HG03457 (cell line): ENCODE data around the gene CHRM1.

Experiments used
- ATAC-seq: cut with Tn5 transposase; IDR thresholded peaks from one replicate; pipeline ENCODE4 v1.9.1; 2021; ENCODE audit warnings: moderate number of reproducible peaks; ENCODE audit not compliant: unreplicated experiment

CHRM1 gene

GRCh38 chr11:62905927-62906531, 15.1 kb downstream of the CHRM1 start:
- ATAC-seq: no peak

DNA sequence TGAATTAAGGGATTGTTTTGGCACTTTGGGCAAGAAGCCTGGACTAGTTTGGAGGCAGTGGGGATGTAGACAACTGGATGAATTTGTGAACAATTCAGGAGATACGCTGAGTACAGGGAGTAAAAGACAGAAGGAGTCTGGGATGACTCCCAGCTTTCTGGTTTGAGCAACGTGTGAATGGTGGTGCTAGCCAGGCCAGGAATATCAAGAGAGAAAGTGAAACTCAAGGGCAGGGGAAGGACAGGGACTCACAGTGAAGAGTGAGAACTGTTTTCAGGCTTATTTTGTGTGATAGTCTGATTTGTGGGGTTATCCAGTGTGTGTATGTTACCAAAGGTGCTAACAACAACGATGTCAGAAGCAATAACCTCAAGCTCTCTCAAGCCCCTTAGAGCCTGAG, 15.9 kb downstream of the CHRM1 start:
- ATAC-seq: no peak

- no peak for ATAC-seq
These were observed 18.2 kb downstream of the CHRM1 start for GRCh38 chr11:62902932-62903331.

GRCh38 chr11:62898027-62898426, 23.1 kb downstream of the CHRM1 start:
- no peak for ATAC-seq

DNA sequence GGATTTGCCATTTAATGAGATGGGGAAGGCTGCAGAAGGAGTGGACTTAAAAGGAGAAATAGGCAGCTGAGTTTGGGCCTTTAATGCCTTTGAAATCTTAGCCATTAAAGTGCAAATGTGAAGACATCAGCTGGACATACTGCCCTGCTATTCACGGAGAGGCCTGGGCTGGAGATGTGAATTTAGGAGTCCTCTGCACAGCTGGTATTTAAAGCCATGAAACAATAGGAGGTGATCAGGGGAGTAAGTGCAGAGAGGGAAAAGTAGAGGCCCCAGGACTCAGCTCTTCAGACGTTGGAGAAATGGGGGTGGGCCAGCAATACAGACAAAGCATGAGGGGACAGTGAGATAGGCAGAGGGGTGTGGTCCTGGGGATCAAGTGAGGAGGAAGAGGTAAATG, 23.9 kb downstream of the CHRM1 start:
- no peak for ATAC-seq

- ATAC-seq: no peak
These were observed 25.1 kb downstream of the CHRM1 start for GRCh38 chr11:62896049-62896448.

GRCh38 chr11:62895501-62895900, 25.7 kb downstream of the CHRM1 start:
- no peak for ATAC-seq

DNA sequence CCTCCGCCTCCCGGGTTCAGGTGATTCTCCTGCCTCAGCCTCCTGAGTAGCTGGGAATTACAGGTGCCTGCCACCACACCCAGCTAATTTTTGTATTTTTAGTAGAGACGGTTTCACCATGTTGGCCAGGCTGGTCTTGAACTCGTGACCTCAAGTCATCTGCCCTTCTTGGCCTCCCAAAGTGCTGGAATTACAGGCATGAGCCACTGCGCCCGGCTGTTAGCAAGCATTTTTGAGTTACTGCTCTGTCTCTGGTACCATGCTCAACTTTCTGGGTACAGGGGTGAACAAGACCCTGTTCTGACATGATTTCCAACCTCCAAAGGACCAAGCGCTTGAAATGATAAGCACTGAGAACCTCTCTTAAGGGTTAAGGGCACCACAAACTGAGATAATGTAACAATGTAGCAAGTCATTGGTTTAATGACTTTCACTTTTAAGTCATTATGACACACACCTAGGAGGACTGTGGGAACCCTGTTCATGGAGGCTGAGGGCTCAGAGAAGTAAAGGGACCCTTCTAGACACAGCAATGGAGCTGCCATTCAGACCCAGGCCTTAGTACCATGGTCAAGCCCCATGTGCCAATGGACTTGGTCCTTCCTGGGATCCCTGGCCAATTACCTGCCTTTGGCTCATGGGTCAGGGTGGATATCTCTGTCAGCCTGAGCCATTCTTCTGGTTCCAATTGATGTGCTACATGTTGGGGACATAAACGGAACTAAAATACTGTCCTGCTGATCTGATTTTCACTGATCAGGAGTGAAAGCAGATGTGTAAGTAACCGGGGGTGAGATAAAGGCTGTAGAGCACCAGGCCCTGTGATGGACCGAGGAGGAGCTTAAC, 28.9 kb downstream of the CHRM1 start:
- ATAC-seq: no peak

- no peak for ATAC-seq
These were observed 31.4 kb downstream of the CHRM1 start for GRCh38 chr11:62889484-62890437.

- no peak for ATAC-seq
These were observed 32.1 kb downstream of the CHRM1 start for GRCh38 chr11:62889126-62889483.

- ATAC-seq: no peak
These were observed 32.8 kb downstream of the CHRM1 start for GRCh38 chr11:62888406-62888805.

DNA sequence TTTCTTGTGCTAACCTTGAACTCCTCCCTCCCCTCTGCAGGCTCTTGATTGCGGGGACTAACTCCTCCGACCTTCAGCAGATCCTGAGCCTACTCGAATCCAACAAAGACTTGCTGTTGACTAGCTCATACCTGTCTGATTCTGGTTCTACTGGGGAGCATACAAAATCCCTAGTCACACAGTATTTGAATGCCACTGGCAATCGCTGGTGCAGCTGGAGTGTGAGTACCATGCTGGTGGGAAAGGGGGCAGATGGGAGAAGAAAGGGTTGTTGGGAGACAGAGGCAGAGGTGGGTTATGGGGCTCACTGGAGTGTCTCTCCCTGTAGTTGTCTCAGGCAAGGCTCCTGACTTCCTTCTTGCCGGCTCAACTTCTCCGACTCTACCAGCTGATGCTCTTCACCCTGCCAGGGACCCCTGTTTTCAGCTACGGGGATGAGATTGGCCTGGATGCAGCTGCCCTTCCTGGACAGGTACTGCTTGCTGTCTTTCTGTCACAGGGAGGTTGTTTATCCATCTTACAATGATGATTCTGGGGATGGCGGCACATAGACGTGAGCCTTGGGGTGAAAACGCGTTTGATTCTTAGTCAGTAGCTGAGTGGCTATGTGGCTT, 35.9 kb downstream of the CHRM1 start:
- no peak for ATAC-seq

DNA sequence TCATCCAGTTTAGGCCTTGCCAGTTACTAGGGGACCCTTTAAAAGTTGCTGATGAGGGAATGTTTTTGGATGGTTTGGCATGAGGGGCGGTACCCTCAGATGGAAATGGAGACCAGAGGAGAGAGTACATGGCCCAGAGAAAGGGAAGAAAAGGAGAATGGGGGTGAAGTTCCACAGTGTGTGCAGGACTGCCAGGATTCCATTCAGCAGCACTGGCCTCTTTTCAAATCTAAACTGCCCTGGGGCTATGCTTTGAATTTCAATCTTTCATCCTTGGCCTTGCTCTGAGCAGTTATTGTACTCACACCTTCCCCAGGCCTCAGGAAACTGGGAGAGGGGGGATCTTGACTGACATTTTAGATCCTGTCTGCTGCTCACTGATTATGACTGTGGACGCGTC, 37.5 kb downstream of the CHRM1 start:
- no peak for ATAC-seq

DNA sequence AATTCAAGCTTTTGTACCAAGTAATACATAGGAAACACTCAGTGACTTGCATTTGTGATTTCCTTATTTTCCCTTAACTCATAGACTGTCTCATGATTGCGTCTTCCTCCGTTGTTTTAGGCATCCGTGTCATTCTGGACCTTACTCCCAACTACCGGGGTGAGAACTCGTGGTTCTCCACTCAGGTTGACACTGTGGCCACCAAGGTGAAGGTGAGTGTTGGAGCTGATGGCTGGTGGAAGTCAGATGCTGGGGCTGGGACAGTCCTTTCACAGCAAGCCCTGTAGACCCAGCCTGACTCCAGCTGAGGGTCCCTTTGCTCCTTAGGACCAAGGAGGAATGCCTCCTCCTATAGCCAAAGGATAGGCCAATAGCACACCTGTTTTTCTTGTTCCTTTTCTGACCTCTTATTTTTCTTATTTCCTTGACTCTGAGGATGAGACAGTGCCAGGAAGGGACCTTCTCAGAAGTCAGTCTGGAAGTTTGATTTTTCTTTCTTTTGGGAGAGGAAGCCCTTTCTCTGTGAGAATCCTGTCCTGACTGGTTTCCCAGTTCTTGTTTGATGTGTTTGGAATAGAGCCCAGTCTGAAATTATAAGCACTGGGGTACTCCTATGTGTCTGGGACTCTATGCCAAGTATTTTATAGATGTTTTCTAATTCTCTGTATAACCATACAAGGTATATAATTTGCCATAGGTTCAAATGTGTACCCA, 38.2 kb downstream of the CHRM1 start:
- no peak for ATAC-seq

GRCh38 chr11:62882431-62882749, 38.8 kb downstream of the CHRM1 start:
- no peak for ATAC-seq

DNA sequence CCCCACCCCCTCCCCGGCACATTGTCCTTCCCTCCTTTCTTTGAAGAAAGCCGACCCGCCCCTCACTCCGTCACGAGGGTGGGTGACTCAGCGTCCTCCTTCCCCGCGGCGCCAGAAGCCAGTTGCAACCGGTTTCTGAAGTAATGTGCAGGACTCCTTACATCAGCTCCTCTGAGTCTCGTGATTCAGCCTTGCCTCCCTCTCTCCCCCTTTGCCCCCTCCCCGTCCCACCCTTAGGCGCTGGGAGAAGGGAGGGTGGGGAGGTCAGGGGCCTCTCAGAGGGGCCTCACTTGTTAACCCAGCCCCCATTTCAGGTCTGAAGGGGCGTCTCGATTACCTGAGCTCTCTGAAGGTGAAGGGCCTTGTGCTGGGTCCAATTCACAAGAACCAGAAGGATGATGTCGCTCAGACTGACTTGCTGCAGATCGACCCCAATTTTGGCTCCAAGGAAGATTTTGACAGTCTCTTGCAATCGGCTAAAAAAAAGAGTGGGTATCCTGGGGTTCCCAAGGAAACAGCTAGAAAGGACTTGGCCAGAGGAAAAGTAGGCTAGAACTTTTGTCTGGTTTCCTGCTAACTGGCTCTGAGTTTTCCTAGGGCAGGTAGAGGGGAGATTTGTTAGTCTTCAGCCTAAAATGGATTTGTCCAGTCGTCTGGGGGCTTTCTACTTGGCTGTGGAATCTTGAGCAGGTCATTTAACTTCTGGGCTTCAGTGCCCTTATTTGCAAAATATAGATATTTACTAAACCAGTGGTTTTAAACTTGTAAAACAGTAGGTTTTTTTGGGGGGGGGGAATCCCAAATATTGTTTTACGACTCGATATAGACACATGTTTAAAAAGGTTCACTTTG, 39.4 kb downstream of the CHRM1 start:
- ATAC-seq: peak; percentile 23

DNA sequence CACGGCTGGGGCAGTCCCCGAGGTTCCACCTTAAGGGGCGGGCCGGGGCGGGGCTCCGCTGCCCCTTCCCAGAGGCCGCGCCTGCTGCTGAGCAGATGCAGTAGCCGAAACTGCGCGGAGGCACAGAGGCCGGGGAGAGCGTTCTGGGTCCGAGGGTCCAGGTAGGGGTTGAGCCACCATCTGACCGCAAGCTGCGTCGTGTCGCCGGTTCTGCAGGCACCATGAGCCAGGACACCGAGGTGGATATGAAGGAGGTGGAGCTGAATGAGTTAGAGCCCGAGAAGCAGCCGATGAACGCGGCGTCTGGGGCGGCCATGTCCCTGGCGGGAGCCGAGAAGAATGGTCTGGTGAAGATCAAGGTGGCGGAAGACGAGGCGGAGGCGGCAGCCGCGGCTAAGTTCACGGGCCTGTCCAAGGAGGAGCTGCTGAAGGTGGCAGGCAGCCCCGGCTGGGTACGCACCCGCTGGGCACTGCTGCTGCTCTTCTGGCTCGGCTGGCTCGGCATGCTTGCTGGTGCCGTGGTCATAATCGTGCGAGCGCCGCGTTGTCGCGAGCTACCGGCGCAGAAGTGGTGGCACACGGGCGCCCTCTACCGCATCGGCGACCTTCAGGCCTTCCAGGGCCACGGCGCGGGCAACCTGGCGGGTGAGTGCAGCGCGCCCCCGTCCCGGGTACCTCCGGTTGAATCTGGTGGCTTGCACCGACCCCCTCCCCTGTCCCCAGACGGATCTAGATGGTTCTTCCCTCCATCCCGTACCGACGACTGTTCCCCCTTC, 40.2 kb downstream of the CHRM1 start, which contains the start of gene SLC3A2:
TSS of gene SLC3A2 (plus strand) at position 94 of the 776 bp plus-strand sequence. CDS start at position 222, 128 bp downstream.
- ATAC-seq: peak; percentile 49

DNA sequence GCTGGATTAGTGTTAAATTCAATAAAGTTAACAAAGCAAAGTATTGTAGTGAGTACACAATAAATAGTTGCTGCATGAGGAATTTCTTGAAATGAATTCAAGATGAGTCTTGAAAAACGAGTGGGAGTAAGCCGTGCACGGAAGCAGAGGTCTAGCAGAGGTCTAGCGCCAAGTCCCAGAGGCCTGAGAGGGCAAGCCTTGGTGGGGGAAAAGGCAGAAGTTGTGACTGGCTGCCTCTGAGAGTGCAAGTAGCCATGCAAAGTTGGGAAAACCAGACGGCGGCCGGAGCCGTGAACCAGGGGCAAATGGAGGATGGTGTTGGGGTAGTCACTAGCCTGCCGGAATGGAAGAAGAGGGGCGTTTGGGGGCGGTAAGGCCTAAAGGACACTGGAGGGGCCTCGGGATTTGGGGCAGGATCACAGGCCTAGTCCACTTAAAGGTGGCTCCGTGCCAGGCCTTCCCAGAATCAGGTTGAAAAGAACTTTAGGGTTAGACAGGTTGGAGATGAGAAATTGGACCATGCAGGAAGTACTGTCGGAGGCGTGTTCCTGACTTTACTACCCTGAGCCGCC, 40.8 kb downstream of the CHRM1 start:
- ATAC-seq: peak; percentile 13
